ENCODE data around the gene SLIT1. TPM values are rescaled to one million over a fixed set of nuclear protein-coding genes. Genes with fewer than 3 reads are reported as not detected.

Gene SLIT1
- total RNA-seq, 1 donor from 2014 or later: 0.12 TPM

- no peak for DNase-seq (ENCODE audit: low read depth)
- H3K4me3 ChIP-seq (ENCODE audit: low read depth, low read length): no peak overlapping the region
- no peak for TF ChIP-seq CTCF (conservative IDR thresholded peaks at IDR 0.05; ENCODE audit: low read depth, low read length)
These were observed 186.4 kb downstream of the SLIT1 start for GRCh38 chr10:96999337-96999736.

- peak; percentile 78 for DNase-seq (ENCODE audit: low read depth)
- no peak overlapping the region for H3K4me3 ChIP-seq (ENCODE audit: low read depth, low read length)
- no peak for TF ChIP-seq CTCF (conservative IDR thresholded peaks at IDR 0.05; ENCODE audit: low read depth, low read length)
These were observed 187.3 kb downstream of the SLIT1 start for GRCh38 chr10:96998329-96998888.

GRCh38 chr10:96996275-96996965 is 189.3 kb downstream of the SLIT1 start:
- no peak for TF ChIP-seq CTCF (conservative IDR thresholded peaks at IDR 0.05; ENCODE audit: low read depth, low read length)
- no peak for DNase-seq (ENCODE audit: low read depth)
- no peak overlapping the region for H3K4me3 ChIP-seq (ENCODE audit: low read depth, low read length)

GRCh38 chr10:96995851-96996250 is 189.9 kb downstream of the SLIT1 start:
- H3K4me3 ChIP-seq (ENCODE audit: low read depth, low read length): no peak overlapping the region
- DNase-seq (ENCODE audit: low read depth): no peak
- TF ChIP-seq CTCF (conservative IDR thresholded peaks at IDR 0.05; ENCODE audit: low read depth, low read length): no peak

- DNase-seq (ENCODE audit: low read depth): no peak
- H3K4me3 ChIP-seq (ENCODE audit: low read depth, low read length): no peak overlapping the region
- TF ChIP-seq CTCF (conservative IDR thresholded peaks at IDR 0.05; ENCODE audit: low read depth, low read length): no peak
These were observed 193.0 kb downstream of the SLIT1 start for GRCh38 chr10:96992721-96993120.

GRCh38 chr10:96991313-96991841 is 194.4 kb downstream of the SLIT1 start:
- no peak for TF ChIP-seq CTCF (conservative IDR thresholded peaks at IDR 0.05; ENCODE audit: low read depth, low read length)
- H3K4me3 ChIP-seq (ENCODE audit: low read depth, low read length): no peak overlapping the region
- no peak for DNase-seq (ENCODE audit: low read depth)

GRCh38 chr10:96988426-96988825 is 197.3 kb downstream of the SLIT1 start:
- H3K4me3 ChIP-seq (ENCODE audit: low read depth, low read length): no peak overlapping the region
- TF ChIP-seq CTCF (conservative IDR thresholded peaks at IDR 0.05; ENCODE audit: low read depth, low read length): no peak
- DNase-seq (ENCODE audit: low read depth): no peak
